HepG2 (cell line): ENCODE data around the gene PLCG2. TPM values are rescaled to one million over a fixed set of nuclear protein-coding genes. Genes with fewer than 3 reads are reported as not detected.

ENCODE experiments used
- EHMT2 ChIP-seq: fragments of 200-600 bp; sonication (generic); IDR thresholded peaks from 2 replicates; pipeline ENCODE4 v1.7.0; 2017; ENCODE audit warnings: antibody characterized with exemption, low read depth, low read length, borderline replicate concordance
- MAX ChIP-seq: IDR thresholded peaks from 2 replicates; pipeline ENCODE4 v1.6.1; 2012; ENCODE audit warnings: inconsistent platforms
- MTA1 ChIP-seq: sonication (generic); formaldehyde crosslinking; IDR thresholded peaks from 2 replicates; pipeline ENCODE4 v1.4.0; 2020; ENCODE audit warnings: missing genetic modification reagents, mild to moderate bottlenecking, borderline replicate concordance
- NR1H2 ChIP-seq: sonication (generic); formaldehyde crosslinking; IDR thresholded peaks from 2 replicates; pipeline ENCODE4 v1.8.1; 2022; ENCODE audit warnings: low read depth, missing genetic modification reagents, borderline replicate concordance
- PHF8 ChIP-seq: sonication (generic); formaldehyde crosslinking; IDR thresholded peaks from 2 replicates; pipeline ENCODE4 v1.5.0; 2020; ENCODE audit warnings: missing genetic modification reagents
- SIN3A ChIP-seq: IDR thresholded peaks from 2 replicates; pipeline ENCODE4 v1.6.1; 2011; ENCODE audit warnings: low read depth, mild to moderate bottlenecking, control low read depth, low read length, borderline replicate concordance
- UBTF ChIP-seq: sonication (generic); formaldehyde crosslinking; IDR thresholded peaks from 2 replicates; pipeline ENCODE4 v1.4.0; 2020; ENCODE audit warnings: mild to moderate bottlenecking, missing genetic modification reagents
- ZFX ChIP-seq: sonication (generic); formaldehyde crosslinking; IDR thresholded peaks from 2 replicates; pipeline ENCODE4 v1.4.0; 2020; ENCODE audit warnings: mild to moderate bottlenecking, low read depth, missing genetic modification reagents, moderate library complexity
- ZNF275 ChIP-seq: sonication (generic); formaldehyde crosslinking; IDR thresholded peaks from 2 replicates; pipeline ENCODE4 v1.8.0; 2022; ENCODE audit warnings: missing genetic modification reagents, mild to moderate bottlenecking, inconsistent platforms, borderline replicate concordance
- polyA plus RNA-seq, 8 experiments: library from polyadenylated mRNA; depleted of rRNA in 3 of 8; stranded (reverse) in 7 of 8; unstranded in 1 of 8; fragments of >200 nt; fragmentation: Illumina TruSeq in 4 of 8; extraction: Trizol in 4 of 8; gene quantifications; 2 replicates each; pipeline versions ENCODE4 v1.2.1 to v1.2.3, GENCODE V29; 2011 to 2016; ENCODE audit warnings: low read depth in 4 of 8, missing spikeins in 1 of 8, mixed read lengths in 1 of 8; ENCODE audit not compliant: insufficient read depth in 1 of 8
- total RNA-seq, 5 experiments: library from RNA; depleted of rRNA; stranded (reverse); fragments of >200 nt; fragmentation: Illumina TruSeq; extraction: Trizol; gene quantifications; 2 replicates each; pipeline ENCODE4 v1.2.3, GENCODE V29; 2016; ENCODE audit warnings: low read depth in 1 of 5
- TF ChIP-seq, protein P1 (sequence below): sonication (generic); formaldehyde crosslinking; IDR thresholded peaks from 2 replicates; pipeline ENCODE4 v1.9.0; 2022; ENCODE audit warnings: missing genetic modification reagents, mild to moderate bottlenecking, borderline replicate concordance
- TF ChIP-seq, protein P2 (sequence below): sonication (generic); formaldehyde crosslinking; IDR thresholded peaks from 2 replicates; pipeline ENCODE4 v1.4.0; 2020; ENCODE audit warnings: missing genetic modification reagents, mild to moderate bottlenecking, borderline replicate concordance
- TF ChIP-seq, protein P3 (sequence below): sonication (generic); formaldehyde crosslinking; IDR thresholded peaks from 2 replicates; pipeline ENCODE4 v1.5.1; 2020; ENCODE audit warnings: mild to moderate bottlenecking, missing genetic modification reagents, moderate library complexity

PLCG2 gene
- total and polyA plus RNA-seq, 2 of the 13 experiments (the other 11 are each of a cell fraction or from before 2014, with no cell fraction given): 0.13 to 0.18 TPM

DNA sequence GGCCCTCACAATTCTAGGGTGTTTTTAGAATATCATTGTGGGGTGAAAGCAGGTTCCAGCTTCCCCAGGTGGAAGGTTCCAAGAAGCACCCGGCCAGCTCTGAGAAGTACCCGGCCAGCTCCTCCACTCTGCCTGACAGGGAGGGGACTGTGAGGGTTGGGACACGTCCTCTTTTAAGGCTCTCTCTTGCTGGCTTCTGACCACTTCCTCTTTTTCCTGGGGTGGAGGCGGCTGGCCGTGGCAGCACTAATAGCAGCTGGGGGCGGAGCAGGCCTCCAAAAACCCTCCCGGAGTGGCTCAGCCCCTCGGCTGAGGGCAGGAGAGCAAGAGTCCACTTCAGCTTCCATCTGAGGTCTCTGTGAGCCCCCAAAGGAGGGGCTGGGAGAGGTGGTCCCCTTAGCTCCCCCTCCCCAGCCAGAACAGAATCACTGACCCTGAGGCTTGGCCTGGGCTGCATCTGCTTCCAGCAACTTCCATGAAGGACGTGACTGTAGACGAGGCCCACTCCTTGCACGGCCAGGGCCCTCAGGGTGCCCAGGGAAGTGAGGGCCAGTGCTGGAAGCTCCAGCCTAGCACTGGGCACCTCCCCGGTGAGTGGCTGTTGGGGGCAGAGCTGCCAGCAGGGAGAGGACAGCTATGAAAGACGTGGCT, 26.7 kb upstream of the PLCG2 start (continued):
- no peak for TF ChIP-seq UBTF (CRISPR knock-in tag)
- 0 out of 2 replicates have a peak, but pooled peaks have one; percentile 32 for TF ChIP-seq MAX
- TF ChIP-seq PHF8: no peak
- no peak for TF ChIP-seq EHMT2
- TF ChIP-seq, protein P1, sequence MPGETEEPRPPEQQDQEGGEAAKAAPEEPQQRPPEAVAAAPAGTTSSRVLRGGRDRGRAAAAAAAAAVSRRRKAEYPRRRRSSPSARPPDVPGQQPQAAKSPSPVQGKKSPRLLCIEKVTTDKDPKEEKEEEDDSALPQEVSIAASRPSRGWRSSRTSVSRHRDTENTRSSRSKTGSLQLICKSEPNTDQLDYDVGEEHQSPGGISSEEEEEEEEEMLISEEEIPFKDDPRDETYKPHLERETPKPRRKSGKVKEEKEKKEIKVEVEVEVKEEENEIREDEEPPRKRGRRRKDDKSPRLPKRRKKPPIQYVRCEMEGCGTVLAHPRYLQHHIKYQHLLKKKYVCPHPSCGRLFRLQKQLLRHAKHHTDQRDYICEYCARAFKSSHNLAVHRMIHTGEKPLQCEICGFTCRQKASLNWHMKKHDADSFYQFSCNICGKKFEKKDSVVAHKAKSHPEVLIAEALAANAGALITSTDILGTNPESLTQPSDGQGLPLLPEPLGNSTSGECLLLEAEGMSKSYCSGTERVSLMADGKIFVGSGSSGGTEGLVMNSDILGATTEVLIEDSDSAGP (CRISPR knock-in tag): 0 out of 2 replicates have a peak, but pooled peaks have one; percentile 29
- TF ChIP-seq, protein P2, sequence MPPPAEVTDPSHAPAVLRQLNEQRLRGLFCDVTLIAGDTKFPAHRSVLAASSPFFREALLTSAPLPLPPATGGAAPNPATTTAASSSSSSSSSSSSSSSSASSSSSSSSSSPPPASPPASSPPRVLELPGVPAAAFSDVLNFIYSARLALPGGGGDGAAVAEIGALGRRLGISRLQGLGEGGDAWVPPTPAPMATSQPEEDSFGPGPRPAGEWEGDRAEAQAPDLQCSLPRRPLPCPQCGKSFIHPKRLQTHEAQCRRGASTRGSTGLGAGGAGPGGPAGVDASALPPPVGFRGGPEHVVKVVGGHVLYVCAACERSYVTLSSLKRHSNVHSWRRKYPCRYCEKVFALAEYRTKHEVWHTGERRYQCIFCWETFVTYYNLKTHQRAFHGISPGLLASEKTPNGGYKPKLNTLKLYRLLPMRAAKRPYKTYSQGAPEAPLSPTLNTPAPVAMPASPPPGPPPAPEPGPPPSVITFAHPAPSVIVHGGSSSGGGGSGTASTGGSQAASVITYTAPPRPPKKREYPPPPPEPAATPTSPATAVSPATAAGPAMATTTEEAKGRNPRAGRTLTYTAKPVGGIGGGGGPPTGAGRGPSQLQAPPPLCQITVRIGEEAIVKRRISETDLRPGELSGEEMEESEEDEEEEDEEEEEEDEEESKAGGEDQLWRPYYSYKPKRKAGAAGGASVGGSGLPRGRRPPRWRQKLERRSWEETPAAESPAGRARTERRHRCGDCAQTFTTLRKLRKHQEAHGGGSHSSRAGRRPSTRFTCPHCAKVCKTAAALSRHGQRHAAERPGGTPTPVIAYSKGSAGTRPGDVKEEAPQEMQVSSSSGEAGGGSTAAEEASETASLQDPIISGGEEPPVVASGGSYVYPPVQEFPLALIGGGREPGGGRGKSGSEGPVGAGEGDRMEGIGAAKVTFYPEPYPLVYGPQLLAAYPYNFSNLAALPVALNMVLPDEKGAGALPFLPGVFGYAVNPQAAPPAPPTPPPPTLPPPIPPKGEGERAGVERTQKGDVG (CRISPR knock-in tag): no peak
- TF ChIP-seq ZFX (CRISPR knock-in tag): peak; percentile 71
- TF ChIP-seq MTA1 (CRISPR knock-in tag): peak; percentile 40; the same call in 1 of the 2 replicates
- TF ChIP-seq SIN3A: no peak
- TF ChIP-seq ZNF275 (CRISPR knock-in tag): no peak
- no peak for TF ChIP-seq NR1H2 (CRISPR knock-in tag)
- TF ChIP-seq, protein P3, sequence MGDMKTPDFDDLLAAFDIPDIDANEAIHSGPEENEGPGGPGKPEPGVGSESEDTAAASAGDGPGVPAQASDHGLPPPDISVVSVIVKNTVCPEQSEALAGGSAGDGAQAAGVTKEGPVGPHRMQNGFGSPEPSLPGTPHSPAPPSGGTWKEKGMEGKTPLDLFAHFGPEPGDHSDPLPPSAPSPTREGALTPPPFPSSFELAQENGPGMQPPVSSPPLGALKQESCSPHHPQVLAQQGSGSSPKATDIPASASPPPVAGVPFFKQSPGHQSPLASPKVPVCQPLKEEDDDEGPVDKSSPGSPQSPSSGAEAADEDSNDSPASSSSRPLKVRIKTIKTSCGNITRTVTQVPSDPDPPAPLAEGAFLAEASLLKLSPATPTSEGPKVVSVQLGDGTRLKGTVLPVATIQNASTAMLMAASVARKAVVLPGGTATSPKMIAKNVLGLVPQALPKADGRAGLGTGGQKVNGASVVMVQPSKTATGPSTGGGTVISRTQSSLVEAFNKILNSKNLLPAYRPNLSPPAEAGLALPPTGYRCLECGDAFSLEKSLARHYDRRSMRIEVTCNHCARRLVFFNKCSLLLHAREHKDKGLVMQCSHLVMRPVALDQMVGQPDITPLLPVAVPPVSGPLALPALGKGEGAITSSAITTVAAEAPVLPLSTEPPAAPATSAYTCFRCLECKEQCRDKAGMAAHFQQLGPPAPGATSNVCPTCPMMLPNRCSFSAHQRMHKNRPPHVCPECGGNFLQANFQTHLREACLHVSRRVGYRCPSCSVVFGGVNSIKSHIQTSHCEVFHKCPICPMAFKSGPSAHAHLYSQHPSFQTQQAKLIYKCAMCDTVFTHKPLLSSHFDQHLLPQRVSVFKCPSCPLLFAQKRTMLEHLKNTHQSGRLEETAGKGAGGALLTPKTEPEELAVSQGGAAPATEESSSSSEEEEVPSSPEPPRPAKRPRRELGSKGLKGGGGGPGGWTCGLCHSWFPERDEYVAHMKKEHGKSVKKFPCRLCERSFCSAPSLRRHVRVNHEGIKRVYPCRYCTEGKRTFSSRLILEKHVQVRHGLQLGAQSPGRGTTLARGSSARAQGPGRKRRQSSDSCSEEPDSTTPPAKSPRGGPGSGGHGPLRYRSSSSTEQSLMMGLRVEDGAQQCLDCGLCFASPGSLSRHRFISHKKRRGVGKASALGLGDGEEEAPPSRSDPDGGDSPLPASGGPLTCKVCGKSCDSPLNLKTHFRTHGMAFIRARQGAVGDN (CRISPR knock-in tag): peak; percentile 85
